ENCODE measurements around the gene RIC1. TPM values are rescaled to one million over a fixed set of nuclear protein-coding genes. Genes with fewer than 3 reads are reported as not detected.

Gene RIC1
- total and polyA plus RNA-seq, 4 donors, result 15.4 to 37.0 (median 23.0) TPM

DNA sequence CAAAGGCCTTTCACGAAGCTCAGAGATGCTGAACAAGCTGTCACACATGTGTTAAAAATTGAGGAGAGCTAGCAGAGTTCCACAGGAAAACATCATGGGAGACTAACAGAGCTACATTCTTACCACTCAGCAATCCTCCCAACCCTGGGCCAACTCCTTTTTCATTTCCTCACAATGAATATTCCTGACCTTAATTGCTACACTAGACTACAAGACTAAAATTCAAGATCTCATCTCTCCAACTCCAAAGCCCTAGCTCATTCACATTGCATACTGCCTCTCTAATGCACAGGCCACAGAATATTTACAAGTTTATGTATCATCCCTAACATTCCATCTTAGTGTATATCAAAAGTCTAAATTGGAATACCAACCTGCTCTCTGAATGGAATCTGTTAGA lies 182.8 kb downstream of the RIC1 start:
- H3K27me3 ChIP-seq (ENCODE audit: control insufficient read depth, insufficient read depth, low read length), result no peaks in the 10 kb centered on the region
- no peaks in the 10 kb centered on the region for H3K4me1 ChIP-seq (ENCODE audit: control insufficient read depth, insufficient read depth, low read length)
- H3K27ac ChIP-seq (ENCODE audit: low read depth, low read length), result no peak overlapping the region
- DNase-seq (ENCODE audit: low read depth in 4 of 6, low spot score in 6 of 6), result no peak
- 60% methylated on average over 1 of the region's 1 CpG for WGBS (ENCODE audit: insufficient coverage)
- H3K36me3 ChIP-seq (ENCODE audit: control insufficient read depth, insufficient read depth, low read length), result peaks cover 3% of the 10 kb centered on the region
- no peaks in the 10 kb centered on the region for H3K9me3 ChIP-seq (ENCODE audit: control insufficient read depth, insufficient read depth, low read length)
- no peak overlapping the region for H3K4me3 ChIP-seq (ENCODE audit: low read depth, low read length)

DNA sequence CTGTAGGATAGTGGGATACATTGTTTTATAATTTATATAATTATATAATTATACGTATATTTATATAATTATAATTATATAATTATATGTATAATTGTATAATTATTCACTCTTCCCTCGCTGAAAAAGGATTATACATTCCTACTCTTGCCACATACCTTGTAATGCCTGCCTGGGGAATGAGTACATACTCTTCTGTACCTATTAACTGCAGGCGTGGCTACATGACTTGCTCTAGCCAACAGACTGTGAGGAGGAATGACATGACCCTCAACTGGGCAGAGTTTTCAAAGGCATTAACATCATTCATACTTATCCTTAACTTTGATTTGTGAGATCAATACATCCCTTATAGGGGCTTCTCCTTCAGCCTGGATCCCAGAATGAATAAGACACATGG lies 184.9 kb downstream of the RIC1 start:
- Histone ChIP-seq H3K4me3 (ENCODE audit: low read depth, low read length) (no peak overlapping the region), H3K9me3 (ENCODE audit: control insufficient read depth, insufficient read depth, low read length) (no peaks in the 10 kb centered on the region), H3K36me3 (ENCODE audit: control insufficient read depth, insufficient read depth, low read length) (peaks cover 9% of the 10 kb centered on the region), H3K27me3 (ENCODE audit: control insufficient read depth, insufficient read depth, low read length) (no peaks in the 10 kb centered on the region), H3K27ac (ENCODE audit: low read depth, low read length) (no peak overlapping the region), H3K4me1 (ENCODE audit: control insufficient read depth, insufficient read depth, low read length) (no peaks in the 10 kb centered on the region)
- no CpG with 5 or more reads among the region's 3 CpGs for WGBS (ENCODE audit: insufficient coverage)
- no peak for DNase-seq (ENCODE audit: low read depth in 4 of 6, low spot score in 6 of 6)

DNA sequence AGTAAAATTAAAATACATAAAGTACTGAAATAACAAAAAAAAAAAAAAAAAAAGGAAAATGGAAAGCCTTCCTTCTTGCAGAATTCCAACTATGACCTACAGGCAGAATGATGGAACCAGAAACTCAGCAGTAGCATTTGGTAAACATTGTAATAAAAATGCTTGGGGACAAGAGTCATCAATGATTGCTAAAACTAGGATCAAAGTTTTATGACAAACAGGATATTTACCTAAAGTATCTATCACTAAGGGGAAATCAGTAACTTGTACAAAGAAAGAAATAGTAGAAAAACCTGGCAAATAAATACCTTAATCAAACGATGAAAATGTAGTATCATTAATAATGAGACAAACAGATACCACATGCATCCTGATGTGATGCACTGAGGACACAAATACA lies 186.6 kb downstream of the RIC1 start:
- WGBS (ENCODE audit: insufficient coverage), result no CpG with 5 or more reads among the region's 1 CpG
- Histone ChIP-seq H3K36me3 (ENCODE audit: control insufficient read depth, insufficient read depth, low read length) (peaks cover 9% of the 10 kb centered on the region), H3K4me1 (ENCODE audit: control insufficient read depth, insufficient read depth, low read length) (no peaks in the 10 kb centered on the region), H3K27me3 (ENCODE audit: control insufficient read depth, insufficient read depth, low read length) (no peaks in the 10 kb centered on the region), H3K9me3 (ENCODE audit: control insufficient read depth, insufficient read depth, low read length) (no peaks in the 10 kb centered on the region), H3K4me3 (ENCODE audit: low read depth, low read length) (no peak overlapping the region), H3K27ac (ENCODE audit: low read depth, low read length) (no peak overlapping the region)
- no peak for DNase-seq (ENCODE audit: low read depth in 4 of 6, low spot score in 6 of 6)

DNA sequence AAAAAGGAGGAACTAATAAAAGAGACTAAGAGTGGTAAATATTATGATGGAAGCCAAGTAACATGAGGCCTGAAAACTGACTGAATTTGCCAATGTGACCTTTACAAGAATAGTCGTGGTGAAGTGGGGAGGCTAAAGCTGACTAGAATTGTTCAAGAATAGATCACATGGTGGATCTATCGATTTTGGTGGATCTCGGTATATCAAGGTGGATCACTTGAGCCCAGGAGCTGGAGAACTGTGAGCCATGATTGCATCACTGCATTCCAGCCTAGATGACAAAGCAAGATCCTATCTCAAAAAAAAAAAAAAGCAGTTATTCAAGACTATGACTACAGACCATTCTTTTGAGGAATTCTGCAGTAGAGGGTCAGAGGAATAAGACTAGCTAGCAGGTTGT lies 189.0 kb downstream of the RIC1 start:
- Histone ChIP-seq H3K27me3 (ENCODE audit: control insufficient read depth, insufficient read depth, low read length) (no peaks in the 10 kb centered on the region), H3K36me3 (ENCODE audit: control insufficient read depth, insufficient read depth, low read length) (peaks cover 9% of the 10 kb centered on the region), H3K27ac (ENCODE audit: low read depth, low read length) (no peak overlapping the region), H3K9me3 (ENCODE audit: control insufficient read depth, insufficient read depth, low read length) (no peaks in the 10 kb centered on the region), H3K4me3 (ENCODE audit: low read depth, low read length) (no peak overlapping the region), H3K4me1 (ENCODE audit: control insufficient read depth, insufficient read depth, low read length) (no peaks in the 10 kb centered on the region)
- WGBS (ENCODE audit: insufficient coverage), result 96% methylated on average over 3 of the region's 3 CpGs
- no peak for DNase-seq (ENCODE audit: low read depth in 4 of 6, low spot score in 6 of 6)

DNA sequence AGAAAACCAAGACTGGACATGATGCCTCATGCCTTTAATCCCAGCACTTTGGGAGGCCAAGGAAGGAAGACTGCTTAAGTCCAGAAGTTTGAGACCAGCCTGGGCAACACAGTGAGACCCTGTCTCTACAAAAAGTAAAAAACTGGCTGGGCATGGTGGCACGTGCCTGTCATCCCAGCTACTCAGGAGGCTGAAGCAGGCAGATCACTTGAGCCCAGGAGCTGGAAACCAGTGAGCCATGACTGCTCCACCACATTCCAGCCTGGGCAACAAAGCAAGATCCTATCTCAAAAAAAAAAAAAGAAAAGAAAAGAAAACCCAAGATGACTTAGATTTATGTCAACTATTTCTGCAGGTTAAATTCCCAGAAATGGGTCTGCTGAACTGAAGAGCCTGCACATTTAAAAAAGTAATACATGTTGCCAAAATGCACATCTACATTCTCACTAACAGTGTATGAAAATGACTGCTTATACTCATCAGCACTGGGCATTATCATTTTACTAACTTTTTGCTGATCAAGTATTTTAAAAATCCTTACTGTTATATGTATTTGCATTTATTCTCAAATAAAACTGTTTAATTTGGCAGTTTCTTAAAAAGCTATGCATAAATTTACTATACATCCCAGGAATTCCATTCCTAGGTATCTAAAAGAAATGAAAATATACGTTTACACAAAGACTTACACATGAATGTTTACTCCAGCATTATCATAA lies 189.7 kb downstream of the RIC1 start:
- no peak overlapping the region for H3K27ac ChIP-seq (ENCODE audit: low read depth, low read length)
- no peak for DNase-seq (ENCODE audit: low read depth in 4 of 6, low spot score in 6 of 6)
- H3K4me1 ChIP-seq (ENCODE audit: control insufficient read depth, insufficient read depth, low read length), result no peaks in the 10 kb centered on the region
- no peaks in the 10 kb centered on the region for H3K9me3 ChIP-seq (ENCODE audit: control insufficient read depth, insufficient read depth, low read length)
- no peaks in the 10 kb centered on the region for H3K27me3 ChIP-seq (ENCODE audit: control insufficient read depth, insufficient read depth, low read length)
- no peak overlapping the region for H3K4me3 ChIP-seq (ENCODE audit: low read depth, low read length)
- WGBS (ENCODE audit: insufficient coverage), result 94% methylated on average over 1 of the region's 2 CpGs
- peaks cover 9% of the 10 kb centered on the region for H3K36me3 ChIP-seq (ENCODE audit: control insufficient read depth, insufficient read depth, low read length)

DNA sequence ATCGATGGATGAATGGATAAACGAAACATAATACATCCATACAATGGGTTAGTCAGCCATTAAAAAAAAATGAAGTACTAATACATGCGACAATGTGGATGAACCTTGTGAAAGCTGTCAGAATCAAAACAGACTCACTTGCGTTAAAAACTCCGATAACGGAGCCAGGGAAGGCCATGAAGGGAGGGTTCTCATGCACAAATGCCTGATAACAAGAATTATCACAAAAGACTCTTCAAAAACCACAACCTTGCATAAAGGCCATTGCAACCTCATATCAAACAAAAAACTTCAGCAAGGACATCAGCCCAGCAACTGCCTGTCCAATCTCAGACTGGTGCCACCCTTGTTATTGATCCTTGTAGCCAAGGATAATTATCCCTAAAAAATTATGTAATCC lies 190.3 kb downstream of the RIC1 start:
- no peaks in the 10 kb centered on the region for H3K4me1 ChIP-seq (ENCODE audit: control insufficient read depth, insufficient read depth, low read length)
- H3K4me3 ChIP-seq (ENCODE audit: low read depth, low read length), result no peak overlapping the region
- no peak for DNase-seq (ENCODE audit: low read depth in 4 of 6, low spot score in 6 of 6)
- 100% methylated on average over 3 of the region's 6 CpGs for WGBS (ENCODE audit: insufficient coverage)
- H3K27me3 ChIP-seq (ENCODE audit: control insufficient read depth, insufficient read depth, low read length), result no peaks in the 10 kb centered on the region
- peaks cover 8% of the 10 kb centered on the region for H3K36me3 ChIP-seq (ENCODE audit: control insufficient read depth, insufficient read depth, low read length)
- no peak overlapping the region for H3K27ac ChIP-seq (ENCODE audit: low read depth, low read length)
- H3K9me3 ChIP-seq (ENCODE audit: control insufficient read depth, insufficient read depth, low read length), result no peaks in the 10 kb centered on the region

DNA sequence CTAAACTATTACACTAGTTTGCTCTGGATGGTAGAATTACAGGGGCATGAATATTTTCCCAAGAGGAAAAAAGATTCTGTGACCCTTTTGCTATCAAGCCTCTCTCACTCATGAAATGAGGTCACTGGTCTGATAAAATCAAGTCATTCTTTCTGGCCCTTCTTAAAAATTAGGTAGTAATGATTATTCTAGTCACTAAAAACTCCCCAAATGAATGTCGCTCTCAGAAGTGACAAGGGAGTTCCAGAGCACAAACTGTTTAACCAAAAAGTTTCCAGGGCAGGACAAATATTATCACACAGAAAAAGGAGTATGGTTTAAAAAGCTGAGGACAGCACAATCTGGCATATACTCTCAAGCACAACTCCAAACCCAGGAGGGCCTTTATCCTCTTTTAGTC lies 191.5 kb downstream of the RIC1 start:
- H3K36me3 ChIP-seq (ENCODE audit: control insufficient read depth, insufficient read depth, low read length), result peaks cover 5% of the 10 kb centered on the region
- WGBS (ENCODE audit: insufficient coverage), result no CpG with 5 or more reads among the region's 1 CpG
- no peaks in the 10 kb centered on the region for H3K27me3 ChIP-seq (ENCODE audit: control insufficient read depth, insufficient read depth, low read length)
- H3K4me1 ChIP-seq (ENCODE audit: control insufficient read depth, insufficient read depth, low read length), result no peaks in the 10 kb centered on the region
- no peaks in the 10 kb centered on the region for H3K9me3 ChIP-seq (ENCODE audit: control insufficient read depth, insufficient read depth, low read length)
- DNase-seq (ENCODE audit: low read depth in 4 of 6, low spot score in 6 of 6), result no peak
- no peak overlapping the region for H3K4me3 ChIP-seq (ENCODE audit: low read depth, low read length)
- H3K27ac ChIP-seq (ENCODE audit: low read depth, low read length), result no peak overlapping the region

DNA sequence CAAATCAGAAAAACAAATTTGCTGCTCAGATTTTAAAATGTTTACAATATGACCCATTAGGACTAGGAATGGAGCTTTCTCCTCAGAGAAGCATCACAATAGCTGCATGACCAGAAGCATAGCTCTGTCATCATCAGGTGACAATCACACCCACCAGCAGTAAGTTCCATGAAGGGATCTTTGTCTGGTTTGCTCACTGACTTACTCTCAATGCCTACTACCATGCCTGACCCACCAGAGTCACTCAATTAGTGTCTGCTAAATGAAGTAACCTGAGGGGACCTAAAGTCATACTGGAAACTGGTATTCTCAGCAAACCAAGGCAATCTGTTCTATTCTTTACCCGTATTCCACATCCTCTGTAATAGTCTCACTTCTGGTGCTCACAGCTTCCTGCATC lies 196.3 kb downstream of the RIC1 start:
- Histone ChIP-seq H3K27ac (ENCODE audit: low read depth, low read length) (no peak overlapping the region), H3K4me3 (ENCODE audit: low read depth, low read length) (no peak overlapping the region), H3K27me3 (ENCODE audit: control insufficient read depth, insufficient read depth, low read length) (no peaks in the 10 kb centered on the region), H3K4me1 (ENCODE audit: control insufficient read depth, insufficient read depth, low read length) (no peaks in the 10 kb centered on the region), H3K36me3 (ENCODE audit: control insufficient read depth, insufficient read depth, low read length) (no peaks in the 10 kb centered on the region), H3K9me3 (ENCODE audit: control insufficient read depth, insufficient read depth, low read length) (no peaks in the 10 kb centered on the region)
- DNase-seq (ENCODE audit: low read depth in 4 of 6, low spot score in 6 of 6), result no peak
- 100% methylated on average over 1 of the region's 1 CpG for WGBS (ENCODE audit: insufficient coverage)

Other genes with a start within 250 kb of the RIC1 start
- 10 to 100 TPM; 22.5 to 30.6 TPM for gene PLGRKT, start 191.2 kb upstream of the RIC1 start, total RNA-seq
- 10 to 100 TPM; 28.9 to 32.3 TPM for gene PLGRKT, start 191.2 kb upstream of the RIC1 start, polyA plus RNA-seq (ENCODE audit: insufficient read length in 2 of 2)
- gene CD274, start 178.6 kb upstream of the RIC1 start, total RNA-seq, result 1 to 10 TPM; 1.4 to 2.8 TPM
- 1 to 10 TPM; 1.4 to 2.3 TPM for gene CD274, start 178.6 kb upstream of the RIC1 start, polyA plus RNA-seq (ENCODE audit: insufficient read length in 2 of 2)
- under 1 TPM; 0.22 to 0.50 TPM for gene PDCD1LG2, start 118.6 kb upstream of the RIC1 start, total RNA-seq
- under 1 TPM; 0.18 to 0.32 TPM for gene PDCD1LG2, start 118.6 kb upstream of the RIC1 start, polyA plus RNA-seq (ENCODE audit: insufficient read length in 2 of 2)
- 10 to 100 TPM; 40.6 to 43.0 TPM for gene ERMP1, start 204.0 kb downstream of the RIC1 start, total RNA-seq
- 10 to 100 TPM; 16.2 to 18.1 TPM for gene ERMP1, start 204.0 kb downstream of the RIC1 start, polyA plus RNA-seq (ENCODE audit: insufficient read length in 2 of 2)

All from spinal cord (tissue), 10 donors.